IPS-15b (cell line): ENCODE results near the gene LCN12.
A peak's percentile ranks its signal among the peaks of the same experiment; 100 is the strongest.

Experiments
- H3K27me3 ChIP-seq: one replicate; pipeline ENCODE4 v1.6.1; 2013; ENCODE audit warnings: low read length; ENCODE audit not compliant: control insufficient read depth, insufficient read depth
- H3K36me3 ChIP-seq: one replicate; pipeline ENCODE4 v1.6.1; 2013; ENCODE audit warnings: low read length; ENCODE audit not compliant: control insufficient read depth, insufficient read depth
- H3K4me1 ChIP-seq: one replicate; pipeline ENCODE4 v1.6.1; 2013; ENCODE audit warnings: mild to moderate bottlenecking, low read length; ENCODE audit not compliant: control insufficient read depth, insufficient read depth
- H3K4me3 ChIP-seq: one replicate; pipeline ENCODE4 v1.5.1; 2013; ENCODE audit warnings: low read depth, low read length
- H3K9ac ChIP-seq: one replicate; pipeline ENCODE4 v1.6.1; 2013; ENCODE audit warnings: low read depth, mild to moderate bottlenecking, low read length
- H3K9me3 ChIP-seq: one replicate; pipeline ENCODE4 v1.6.1; 2013; ENCODE audit warnings: mild to moderate bottlenecking, low read length; ENCODE audit not compliant: control insufficient read depth, insufficient read depth

Gene LCN12

GRCh38 chr9:136974817-136975535, 22.9 kb downstream of the LCN12 start:
- H3K9ac ChIP-seq = no peak overlapping the region
- no peaks in the 10 kb centered on the region for H3K36me3 ChIP-seq
- no peaks in the 10 kb centered on the region for H3K9me3 ChIP-seq
- no peak overlapping the region for H3K4me3 ChIP-seq
- no peaks in the 10 kb centered on the region for H3K4me1 ChIP-seq
- H3K27me3 ChIP-seq = no peaks in the 10 kb centered on the region

GRCh38 chr9:136975644-136976043, 23.6 kb downstream of the LCN12 start:
- Histone ChIP-seq H3K9me3 (no peaks in the 10 kb centered on the region), H3K9ac (no peak overlapping the region)

GRCh38 chr9:136977223-136977622, 25.1 kb downstream of the LCN12 start, which contains the start of gene PTGDS:
TSS of gene PTGDS (plus strand) at chr9:136977504. CDS start at chr9:136977579, 75 bp downstream.
- peak within 1 kb of the TSS; percentile 68 for H3K4me3 ChIP-seq
- H3K27me3 ChIP-seq = no peaks in the 10 kb centered on the region
- H3K9me3 ChIP-seq = no peaks in the 10 kb centered on the region
- no peak within 1 kb of the TSS for H3K9ac ChIP-seq
- no peaks in the 10 kb centered on the region for H3K4me1 ChIP-seq
- H3K36me3 ChIP-seq = no peaks in the 10 kb centered on the region

More at GRCh38 chr9:136975644-136976043, 23.6 kb downstream of the LCN12 start:
- H3K36me3 ChIP-seq = no peaks in the 10 kb centered on the region
- no peak overlapping the region for H3K4me3 ChIP-seq
- no peaks in the 10 kb centered on the region for H3K27me3 ChIP-seq
- no peaks in the 10 kb centered on the region for H3K4me1 ChIP-seq

- Histone ChIP-seq H3K27me3 (no peaks in the 10 kb centered on the region), H3K4me1 (no peaks in the 10 kb centered on the region), H3K4me3 (peak overlapping the region; percentile 68), H3K36me3 (no peaks in the 10 kb centered on the region), H3K9me3 (no peaks in the 10 kb centered on the region), H3K9ac (no peak overlapping the region)
Measured at GRCh38 chr9:136977649-136978072, 25.6 kb downstream of the LCN12 start.

- Histone ChIP-seq H3K27me3 (no peaks in the 10 kb centered on the region), H3K9me3 (no peaks in the 10 kb centered on the region), H3K4me3 (peak overlapping the region; percentile 68), H3K9ac (no peak overlapping the region), H3K4me1 (no peaks in the 10 kb centered on the region), H3K36me3 (no peaks in the 10 kb centered on the region)
Measured at GRCh38 chr9:136978073-136978864, 26.2 kb downstream of the LCN12 start.

GRCh38 chr9:136978865-136979544, 26.9 kb downstream of the LCN12 start:
- peak overlapping the region; percentile 50 for H3K4me3 ChIP-seq
- no peaks in the 10 kb centered on the region for H3K9me3 ChIP-seq
- no peak overlapping the region for H3K9ac ChIP-seq
- peaks cover 5% of the 10 kb centered on the region for H3K27me3 ChIP-seq
- no peaks in the 10 kb centered on the region for H3K4me1 ChIP-seq
- H3K36me3 ChIP-seq = no peaks in the 10 kb centered on the region

- no peaks in the 10 kb centered on the region for H3K4me1 ChIP-seq
- no peaks in the 10 kb centered on the region for H3K36me3 ChIP-seq
- no peaks in the 10 kb centered on the region for H3K9me3 ChIP-seq
- no peak overlapping the region for H3K4me3 ChIP-seq
- H3K27me3 ChIP-seq = peaks cover 8% of the 10 kb centered on the region
- no peak overlapping the region for H3K9ac ChIP-seq
Measured at GRCh38 chr9:136979769-136980587, 27.9 kb downstream of the LCN12 start.

GRCh38 chr9:136980669-136981478, 28.8 kb downstream of the LCN12 start:
- Histone ChIP-seq H3K36me3 (no peaks in the 10 kb centered on the region), H3K27me3 (peaks cover 10% of the 10 kb centered on the region), H3K9ac (no peak overlapping the region), H3K4me1 (no peaks in the 10 kb centered on the region), H3K4me3 (no peak overlapping the region), H3K9me3 (no peaks in the 10 kb centered on the region)

- Histone ChIP-seq H3K9me3 (no peaks in the 10 kb centered on the region), H3K4me1 (no peaks in the 10 kb centered on the region), H3K27me3 (peaks cover 15% of the 10 kb centered on the region), H3K9ac (no peak overlapping the region), H3K4me3 (no peak overlapping the region), H3K36me3 (no peaks in the 10 kb centered on the region)
Measured at GRCh38 chr9:136981588-136982231, 29.6 kb downstream of the LCN12 start.

GRCh38 chr9:136982232-136983051, 30.4 kb downstream of the LCN12 start, which contains the start of gene LCNL1:
TSS of gene LCNL1 (plus strand) at chr9:136982993. CDS start at chr9:136983587, 594 bp downstream.
- no peaks in the 10 kb centered on the region for H3K36me3 ChIP-seq
- no peaks in the 10 kb centered on the region for H3K4me1 ChIP-seq
- H3K9me3 ChIP-seq = no peaks in the 10 kb centered on the region
- H3K27me3 ChIP-seq = peaks cover 15% of the 10 kb centered on the region
- no peak within 1 kb of the TSS for H3K9ac ChIP-seq
- no peak within 1 kb of the TSS for H3K4me3 ChIP-seq
